HUES6 (cell line): Measurements from ENCODE around the gene PLSCR4.

Source experiments
- H3K27ac ChIP-seq: 2 replicates; pipeline ENCODE4 v1.7.0; 2013; ENCODE audit warnings: low read depth, mild to moderate bottlenecking, low read length, inconsistent platforms
- H3K27me3 ChIP-seq: 2 replicates; pipeline ENCODE4 v1.6.1; 2013; ENCODE audit warnings: low read length; ENCODE audit not compliant: control insufficient read depth, insufficient read depth
- H3K36me3 ChIP-seq: 2 replicates; pipeline ENCODE4 v1.6.1; 2013; ENCODE audit warnings: low read length; ENCODE audit not compliant: control insufficient read depth, insufficient read depth
- H3K4me1 ChIP-seq: 2 replicates; pipeline ENCODE4 v1.6.1; 2013; ENCODE audit warnings: low read length; ENCODE audit not compliant: control insufficient read depth, insufficient read depth
- H3K4me3 ChIP-seq: 2 replicates; pipeline ENCODE4 v1.5.1; 2013; ENCODE audit warnings: low read depth, low read length
- H3K9ac ChIP-seq: one replicate; pipeline ENCODE4 v1.6.1; 2013; ENCODE audit warnings: mild to moderate bottlenecking, low read length
- H3K9me3 ChIP-seq: 2 replicates; pipeline ENCODE4 v1.6.1; 2013; ENCODE audit warnings: low read depth, low read length; ENCODE audit not compliant: control insufficient read depth, insufficient read depth

PLSCR4 gene

DNA sequence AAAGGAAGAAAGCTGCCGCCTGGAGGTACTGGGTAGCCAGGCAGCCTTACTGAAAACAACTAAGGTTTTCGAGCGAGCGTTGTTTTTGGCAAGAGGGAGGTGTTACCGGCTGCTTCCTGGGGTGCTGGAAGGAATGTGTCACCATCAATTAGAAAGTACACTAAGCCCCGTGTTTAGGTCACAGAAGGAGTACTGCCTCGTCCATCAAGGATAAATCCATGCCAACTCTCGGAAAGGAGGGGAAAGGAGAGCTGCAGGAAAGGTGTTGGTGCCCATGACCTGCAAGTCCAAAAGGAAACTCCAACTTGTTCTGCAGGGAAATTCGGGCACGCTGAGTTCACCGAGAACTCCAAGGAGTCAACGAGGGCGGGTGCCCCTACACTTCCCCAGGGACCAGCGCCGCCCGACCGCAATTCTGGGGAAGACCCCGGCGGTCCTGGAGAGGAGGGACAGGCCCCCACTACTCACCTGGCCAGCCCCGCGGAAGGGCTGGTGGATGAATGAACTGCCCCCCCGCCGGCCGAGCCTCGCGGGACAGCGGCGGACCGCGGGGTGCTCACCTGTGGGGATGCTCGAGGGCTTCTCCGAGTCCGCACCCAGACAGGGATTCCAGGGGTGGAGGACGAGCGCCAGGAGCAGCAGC, 90.5 kb downstream of the PLSCR4 start:
- peak overlapping the region; percentile 72 for H3K4me3 ChIP-seq
- peak overlapping the region; percentile 75; the same call in 1 of the 2 replicates for H3K27ac ChIP-seq
- H3K36me3 ChIP-seq: no peaks in the 10 kb centered on the region
- H3K27me3 ChIP-seq: peaks cover 14% of the 10 kb centered on the region; the same call in 1 of the 2 replicates
- no peaks in the 10 kb centered on the region for H3K9me3 ChIP-seq
- H3K4me1 ChIP-seq: peaks cover 44% of the 10 kb centered on the region
- H3K9ac ChIP-seq: peak overlapping the region; percentile 83

DNA sequence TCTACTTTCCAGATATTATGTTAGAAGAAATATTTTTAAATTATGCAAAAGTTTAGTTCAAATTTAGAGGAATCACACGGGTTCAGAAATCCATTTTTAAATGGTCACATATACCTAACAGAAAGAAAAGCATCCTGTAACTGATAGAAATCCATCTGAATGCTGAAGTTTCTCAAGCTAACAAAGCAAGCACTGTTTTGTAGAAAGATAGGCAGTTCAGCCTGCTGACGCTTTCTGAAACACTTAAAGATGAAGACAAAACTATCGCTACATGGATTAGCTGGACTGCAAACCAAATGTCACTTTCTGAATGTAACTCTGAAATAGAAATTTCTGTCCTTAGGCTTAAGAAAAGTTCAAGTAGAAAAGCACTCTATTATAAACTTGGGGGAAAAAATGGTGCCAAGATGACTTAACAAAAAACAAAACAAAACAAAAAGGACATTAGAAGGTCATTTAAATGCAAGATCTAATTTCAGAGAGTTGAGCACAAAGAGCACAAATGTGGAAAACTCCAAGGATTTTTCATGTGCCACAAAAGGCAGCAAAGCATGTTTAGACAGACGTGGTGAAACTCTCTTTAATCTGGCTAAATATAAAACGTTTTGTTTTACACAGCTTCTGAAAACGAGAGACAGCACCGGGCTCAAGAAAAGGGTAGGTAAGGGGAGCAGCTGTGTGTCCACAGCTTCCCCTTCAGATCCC, 91.1 kb downstream of the PLSCR4 start:
- Histone ChIP-seq H3K27ac (peak overlapping the region; percentile 65; the same call in 1 of the 2 replicates), H3K36me3 (no peaks in the 10 kb centered on the region), H3K9me3 (no peaks in the 10 kb centered on the region), H3K4me3 (peak overlapping the region; percentile 72), H3K4me1 (peaks cover 38% of the 10 kb centered on the region; the same call in 1 of the 2 replicates), H3K9ac (peak overlapping the region; percentile 83), H3K27me3 (peaks cover 14% of the 10 kb centered on the region; the same call in 1 of the 2 replicates)

GRCh38 chr3:146159037-146159436, 91.9 kb downstream of the PLSCR4 start:
- Histone ChIP-seq H3K36me3 (no peaks in the 10 kb centered on the region), H3K9me3 (no peaks in the 10 kb centered on the region), H3K27me3 (peaks cover 14% of the 10 kb centered on the region; the same call in 1 of the 2 replicates), H3K27ac (0 out of 2 replicates have a peak overlapping the region, but pooled peaks have one; percentile 46), H3K4me1 (peaks cover 36% of the 10 kb centered on the region; the same call in 1 of the 2 replicates), H3K9ac (peak overlapping the region; percentile 34), H3K4me3 (peak overlapping the region; percentile 72)

DNA sequence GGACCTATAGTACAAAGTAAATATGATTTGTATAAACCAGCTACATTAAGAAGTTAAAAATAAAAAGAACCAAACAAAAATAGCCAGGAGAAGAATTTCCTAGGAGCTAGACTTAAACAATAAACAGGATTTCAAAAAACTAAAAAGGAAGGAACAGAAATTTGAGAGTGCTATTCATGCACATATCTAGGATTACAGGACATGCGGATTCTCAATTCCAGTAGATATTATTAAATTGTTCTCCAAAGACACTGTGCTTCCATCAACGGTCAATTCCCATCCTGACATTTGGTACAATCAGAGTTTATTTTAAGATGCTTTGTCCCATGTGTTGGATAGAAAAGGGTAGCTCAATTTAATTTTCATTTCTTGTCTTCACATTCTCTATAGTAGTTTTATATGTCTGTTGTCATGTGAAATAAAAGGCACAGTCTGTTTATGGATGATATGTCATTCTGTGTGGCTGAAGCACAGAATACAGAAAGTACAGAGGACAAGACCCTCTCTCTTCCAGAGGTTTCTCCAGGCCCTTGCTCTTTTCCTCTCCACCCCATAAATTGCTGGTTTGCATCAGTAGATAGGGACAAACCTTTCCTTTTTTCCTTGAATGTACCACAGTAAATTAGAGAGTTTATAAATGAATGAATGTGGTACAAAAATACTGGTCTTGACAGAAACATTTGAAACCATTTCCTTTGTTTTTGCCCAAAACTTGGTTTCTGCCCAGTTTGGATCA, 93.4 kb downstream of the PLSCR4 start:
- peaks cover 45% of the 10 kb centered on the region for H3K4me1 ChIP-seq
- no peak overlapping the region for H3K27ac ChIP-seq
- H3K27me3 ChIP-seq: peaks cover 12% of the 10 kb centered on the region; the same call in 1 of the 2 replicates
- no peaks in the 10 kb centered on the region for H3K9me3 ChIP-seq
- H3K4me3 ChIP-seq: no peak overlapping the region
- H3K36me3 ChIP-seq: no peaks in the 10 kb centered on the region
- no peak overlapping the region for H3K9ac ChIP-seq

DNA sequence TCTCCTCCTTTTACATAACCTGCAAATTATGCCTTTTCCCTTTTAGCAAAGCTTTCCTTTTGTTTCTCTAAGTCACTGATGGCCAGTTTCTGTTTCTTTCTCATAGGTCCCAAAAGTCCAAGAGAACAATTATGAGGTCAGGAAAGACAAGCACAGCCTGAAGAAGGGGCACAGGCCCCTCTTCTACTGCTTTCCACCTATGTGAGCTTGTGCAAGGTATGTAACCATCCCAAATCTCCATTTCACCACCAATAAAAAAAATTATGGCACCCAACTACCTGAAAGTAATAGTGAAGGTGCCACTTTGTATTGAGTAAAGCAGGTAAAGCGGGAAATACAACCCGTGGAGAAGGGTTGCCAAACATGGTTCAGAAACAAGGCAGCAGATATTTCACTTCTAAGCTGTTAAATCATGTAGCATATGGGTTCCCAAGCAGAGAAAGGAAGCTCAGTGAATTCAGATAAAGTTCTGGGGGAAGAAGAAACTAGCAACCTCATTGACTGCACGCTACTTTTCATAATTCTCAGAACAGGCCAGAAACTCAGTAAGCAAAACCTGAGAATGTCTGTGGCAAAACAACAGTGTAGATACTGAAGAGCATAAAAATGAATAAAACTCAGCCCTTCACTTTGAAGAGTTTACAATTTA, 94.1 kb downstream of the PLSCR4 start:
- H3K9ac ChIP-seq: no peak overlapping the region
- no peak overlapping the region for H3K4me3 ChIP-seq

DNA sequence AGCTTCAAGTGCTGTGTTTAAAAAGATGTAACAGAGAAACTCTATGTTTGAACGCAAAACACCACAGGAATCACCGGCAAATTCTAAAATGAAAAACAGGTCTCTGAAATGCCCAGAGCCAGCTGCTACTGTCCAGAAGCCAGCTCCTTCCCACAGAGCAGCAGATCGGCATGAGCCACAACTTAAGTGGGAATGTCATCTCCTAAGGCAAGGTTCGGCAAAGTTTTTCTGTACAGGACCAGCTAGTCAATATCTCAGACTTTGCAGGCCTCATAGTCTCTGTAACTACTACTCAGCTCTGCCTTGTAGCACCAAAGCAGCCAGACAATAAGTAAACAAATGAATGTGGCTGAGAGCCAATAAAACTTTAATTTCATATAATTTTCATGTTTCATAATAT, 94.8 kb downstream of the PLSCR4 start:
- no peak overlapping the region for H3K9ac ChIP-seq
- H3K4me3 ChIP-seq: no peak overlapping the region
- 0 out of 2 replicates have a peak overlapping the region, but pooled peaks have one; percentile 6 for H3K27ac ChIP-seq
- H3K36me3 ChIP-seq: no peaks in the 10 kb centered on the region
- H3K4me1 ChIP-seq: peaks cover 38% of the 10 kb centered on the region
- H3K27me3 ChIP-seq: no peaks in the 10 kb centered on the region
- no peaks in the 10 kb centered on the region for H3K9me3 ChIP-seq

More for the DNA sequence above, 94.1 kb downstream of the PLSCR4 start:
- H3K9me3 ChIP-seq: no peaks in the 10 kb centered on the region
- H3K27ac ChIP-seq: no peak overlapping the region
- H3K4me1 ChIP-seq: peaks cover 40% of the 10 kb centered on the region
- no peaks in the 10 kb centered on the region for H3K36me3 ChIP-seq
- peaks cover 5% of the 10 kb centered on the region; the same call in 1 of the 2 replicates for H3K27me3 ChIP-seq

- Histone ChIP-seq H3K36me3 (no peaks in the 10 kb centered on the region), H3K4me1 (peaks cover 38% of the 10 kb centered on the region), H3K9me3 (no peaks in the 10 kb centered on the region), H3K27me3 (no peaks in the 10 kb centered on the region), H3K27ac (no peak overlapping the region), H3K4me3 (no peak overlapping the region), H3K9ac (no peak overlapping the region)
These were observed 95.9 kb downstream of the PLSCR4 start for GRCh38 chr3:146154995-146155394.

GRCh38 chr3:146154316-146154715, 96.6 kb downstream of the PLSCR4 start:
- Histone ChIP-seq H3K9me3 (no peaks in the 10 kb centered on the region), H3K36me3 (no peaks in the 10 kb centered on the region), H3K27me3 (no peaks in the 10 kb centered on the region), H3K27ac (no peak overlapping the region), H3K4me1 (peaks cover 38% of the 10 kb centered on the region), H3K9ac (no peak overlapping the region), H3K4me3 (no peak overlapping the region)

DNA sequence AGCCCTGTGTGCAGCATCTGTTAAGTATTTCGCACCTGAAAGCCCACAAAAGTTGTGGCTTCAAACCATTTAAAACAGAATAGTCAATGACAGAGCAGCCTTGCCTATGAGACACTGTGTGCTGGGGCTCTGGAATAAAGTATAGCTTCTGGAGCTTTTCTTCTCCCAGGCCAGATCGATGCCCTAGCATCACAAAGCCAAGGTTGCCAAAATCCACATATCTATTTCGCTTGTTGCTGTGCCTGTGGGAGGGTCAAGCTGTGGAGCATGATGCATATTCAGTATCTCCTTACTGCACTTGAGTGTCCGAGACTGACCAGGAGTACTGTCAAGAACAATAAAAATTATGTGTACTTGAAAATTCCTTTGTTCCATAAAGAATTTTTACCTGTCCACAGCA, 97.5 kb downstream of the PLSCR4 start:
- Histone ChIP-seq H3K4me3 (no peak overlapping the region), H3K9ac (no peak overlapping the region), H3K4me1 (peaks cover 30% of the 10 kb centered on the region), H3K9me3 (no peaks in the 10 kb centered on the region), H3K36me3 (no peaks in the 10 kb centered on the region), H3K27me3 (no peaks in the 10 kb centered on the region), H3K27ac (no peak overlapping the region)

GRCh38 chr3:146152834-146153233, 98.1 kb downstream of the PLSCR4 start:
- Histone ChIP-seq H3K9me3 (no peaks in the 10 kb centered on the region), H3K27ac (no peak overlapping the region), H3K4me1 (peaks cover 26% of the 10 kb centered on the region), H3K36me3 (no peaks in the 10 kb centered on the region), H3K4me3 (no peak overlapping the region), H3K27me3 (no peaks in the 10 kb centered on the region), H3K9ac (no peak overlapping the region)
